Chondrocyte (in vitro differentiated cells): ENCODE results near the gene KLHL21. TPM values are rescaled to one million over a fixed set of nuclear protein-coding genes. Genes with fewer than 3 reads are reported as not detected.
"Not testable (repeated sequence)": the region's sequence is repeated elsewhere in the genome, so short reads cannot be mapped to it uniquely, and the experiment has no call there.

Experiments
- DNase-seq: peaks from one replicate; pipeline ENCODE4 v3.0.0; 2021; ENCODE audit warnings: mixed read lengths, low spot score
- H3K27ac Mint-ChIP-seq: one replicate; pipeline ENCODE4 v1.8.0; 2021; ENCODE audit warnings: mild to moderate bottlenecking, moderate library complexity, mixed read lengths; ENCODE audit not compliant: unreplicated experiment
- H3K27me3 Mint-ChIP-seq: 2 replicates; pipeline ENCODE4 v1.8.0; 2021; ENCODE audit warnings: low read depth, mixed read lengths
- H3K36me3 Mint-ChIP-seq: 2 replicates; pipeline ENCODE4 v1.8.0; 2021; ENCODE audit warnings: low read depth, mixed read lengths
- H3K4me1 Mint-ChIP-seq: 2 replicates; pipeline ENCODE4 v1.8.0; 2021; ENCODE audit warnings: low read depth, mild to moderate bottlenecking, mixed read lengths
- H3K4me3 Mint-ChIP-seq: one replicate; pipeline ENCODE4 v1.8.0; 2021; ENCODE audit warnings: mild to moderate bottlenecking, moderate library complexity, mixed read lengths; ENCODE audit not compliant: unreplicated experiment
- H3K9me3 Mint-ChIP-seq: 2 replicates; pipeline ENCODE4 v1.8.0; 2021; ENCODE audit warnings: low read depth, mixed read lengths
- total RNA-seq: library from RNA; stranded (reverse); gene quantifications from 3 replicates; pipeline ENCODE4 v1.2.1, GENCODE V29; 2021
- TF ChIP-seq, protein P1 (sequence below): fragments of 200-600 bp; sonication (generic); IDR thresholded peaks from 2 replicates; pipeline ENCODE4 v1.5.0; 2021; ENCODE audit warnings: antibody characterized with exemption, mild to moderate bottlenecking, moderate library complexity

Gene KLHL21
- total RNA-seq, 1 donor from 2014 or later, result 39.6 TPM

DNA sequence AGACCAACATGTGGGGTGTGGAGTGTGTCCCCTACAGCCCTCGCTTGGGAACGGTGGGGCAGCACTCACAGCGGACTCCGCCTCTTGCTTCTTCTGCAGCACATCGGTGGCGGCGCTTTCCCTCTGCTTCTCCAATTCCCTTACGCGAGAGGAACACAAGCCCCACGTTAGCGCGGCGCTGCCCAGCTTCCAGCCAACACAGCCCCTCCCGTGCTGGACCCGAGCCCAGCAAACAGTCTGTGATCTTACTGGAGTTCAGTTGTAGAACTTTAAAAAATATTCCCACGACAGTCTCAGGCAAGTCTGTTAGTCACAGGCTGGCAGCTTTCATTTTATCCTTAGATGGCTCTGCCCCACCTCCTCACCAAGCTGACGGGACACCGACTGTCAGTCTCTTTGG is 35.6 kb upstream of the KLHL21 start:
- H3K9me3 Mint-ChIP-seq, result no peaks in the 10 kb centered on the region
- H3K4me3 Mint-ChIP-seq, result no peak overlapping the region
- no peak for DNase-seq

DNA sequence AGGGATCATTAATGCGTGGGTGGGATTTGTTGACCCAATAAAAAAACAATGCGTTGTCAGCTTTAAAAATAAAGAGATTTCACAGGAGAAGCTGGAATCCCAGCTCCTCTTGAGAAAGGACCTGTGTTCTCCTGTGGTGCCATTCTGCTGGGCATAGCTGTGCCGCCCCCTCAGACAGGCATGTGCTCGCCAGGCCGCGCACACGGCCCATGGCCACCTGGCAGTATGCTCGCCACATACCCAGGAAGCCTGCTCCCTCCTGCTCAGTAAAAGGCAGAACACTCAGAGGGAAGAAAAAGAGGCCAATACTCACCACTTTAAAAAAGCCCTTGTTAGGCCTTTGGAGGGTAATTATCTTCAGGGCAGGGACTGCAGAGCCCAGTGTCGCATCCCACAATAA is 35.1 kb upstream of the KLHL21 start:
- no peak for DNase-seq
- Mint-ChIP-seq H3K27me3 (no peaks in the 10 kb centered on the region), H3K36me3 (peaks cover 26% of the 10 kb centered on the region), H3K27ac (peak overlapping the region; percentile 82), H3K9me3 (no peaks in the 10 kb centered on the region), H3K4me1 (peaks cover 10% of the 10 kb centered on the region), H3K4me3 (no peak overlapping the region)
- TF ChIP-seq, protein P1, sequence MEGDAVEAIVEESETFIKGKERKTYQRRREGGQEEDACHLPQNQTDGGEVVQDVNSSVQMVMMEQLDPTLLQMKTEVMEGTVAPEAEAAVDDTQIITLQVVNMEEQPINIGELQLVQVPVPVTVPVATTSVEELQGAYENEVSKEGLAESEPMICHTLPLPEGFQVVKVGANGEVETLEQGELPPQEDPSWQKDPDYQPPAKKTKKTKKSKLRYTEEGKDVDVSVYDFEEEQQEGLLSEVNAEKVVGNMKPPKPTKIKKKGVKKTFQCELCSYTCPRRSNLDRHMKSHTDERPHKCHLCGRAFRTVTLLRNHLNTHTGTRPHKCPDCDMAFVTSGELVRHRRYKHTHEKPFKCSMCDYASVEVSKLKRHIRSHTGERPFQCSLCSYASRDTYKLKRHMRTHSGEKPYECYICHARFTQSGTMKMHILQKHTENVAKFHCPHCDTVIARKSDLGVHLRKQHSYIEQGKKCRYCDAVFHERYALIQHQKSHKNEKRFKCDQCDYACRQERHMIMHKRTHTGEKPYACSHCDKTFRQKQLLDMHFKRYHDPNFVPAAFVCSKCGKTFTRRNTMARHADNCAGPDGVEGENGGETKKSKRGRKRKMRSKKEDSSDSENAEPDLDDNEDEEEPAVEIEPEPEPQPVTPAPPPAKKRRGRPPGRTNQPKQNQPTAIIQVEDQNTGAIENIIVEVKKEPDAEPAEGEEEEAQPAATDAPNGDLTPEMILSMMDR, result no peak

More for the DNA sequence above, 35.6 kb upstream of the KLHL21 start:
- H3K36me3 Mint-ChIP-seq, result peaks cover 27% of the 10 kb centered on the region
- H3K27me3 Mint-ChIP-seq, result no peaks in the 10 kb centered on the region
- H3K4me1 Mint-ChIP-seq, result peaks cover 10% of the 10 kb centered on the region
- H3K27ac Mint-ChIP-seq, result peak overlapping the region; percentile 82
- TF ChIP-seq, protein P1, result no peak

DNA sequence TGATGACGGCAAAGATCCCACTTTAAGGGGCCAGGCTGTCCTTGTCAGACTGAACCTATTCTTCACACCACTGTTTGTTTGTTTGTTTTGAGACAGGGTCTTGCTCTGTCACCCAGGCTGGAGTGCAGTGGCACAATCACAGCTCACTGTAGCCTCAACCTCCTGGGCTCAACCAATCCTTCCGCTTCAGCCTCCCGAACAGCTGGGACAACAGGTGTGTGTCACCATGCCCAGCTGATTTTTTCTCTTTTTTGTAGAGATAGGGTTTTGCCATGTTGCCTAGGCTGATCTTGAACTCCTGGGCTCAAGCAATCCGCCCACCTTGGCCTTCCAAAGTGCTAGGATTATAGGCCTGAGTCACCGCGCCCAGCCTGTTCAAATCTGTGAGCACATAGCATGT is 34.1 kb upstream of the KLHL21 start:
- not testable (repeated sequence) for H3K4me3 Mint-ChIP-seq, H3K27me3 Mint-ChIP-seq, H3K9me3 Mint-ChIP-seq, DNase-seq
- peak overlapping the region; percentile 57 for H3K27ac Mint-ChIP-seq
- peaks cover 21% of the 10 kb centered on the region for H3K36me3 Mint-ChIP-seq
- H3K4me1 Mint-ChIP-seq, result peaks cover 10% of the 10 kb centered on the region

DNA sequence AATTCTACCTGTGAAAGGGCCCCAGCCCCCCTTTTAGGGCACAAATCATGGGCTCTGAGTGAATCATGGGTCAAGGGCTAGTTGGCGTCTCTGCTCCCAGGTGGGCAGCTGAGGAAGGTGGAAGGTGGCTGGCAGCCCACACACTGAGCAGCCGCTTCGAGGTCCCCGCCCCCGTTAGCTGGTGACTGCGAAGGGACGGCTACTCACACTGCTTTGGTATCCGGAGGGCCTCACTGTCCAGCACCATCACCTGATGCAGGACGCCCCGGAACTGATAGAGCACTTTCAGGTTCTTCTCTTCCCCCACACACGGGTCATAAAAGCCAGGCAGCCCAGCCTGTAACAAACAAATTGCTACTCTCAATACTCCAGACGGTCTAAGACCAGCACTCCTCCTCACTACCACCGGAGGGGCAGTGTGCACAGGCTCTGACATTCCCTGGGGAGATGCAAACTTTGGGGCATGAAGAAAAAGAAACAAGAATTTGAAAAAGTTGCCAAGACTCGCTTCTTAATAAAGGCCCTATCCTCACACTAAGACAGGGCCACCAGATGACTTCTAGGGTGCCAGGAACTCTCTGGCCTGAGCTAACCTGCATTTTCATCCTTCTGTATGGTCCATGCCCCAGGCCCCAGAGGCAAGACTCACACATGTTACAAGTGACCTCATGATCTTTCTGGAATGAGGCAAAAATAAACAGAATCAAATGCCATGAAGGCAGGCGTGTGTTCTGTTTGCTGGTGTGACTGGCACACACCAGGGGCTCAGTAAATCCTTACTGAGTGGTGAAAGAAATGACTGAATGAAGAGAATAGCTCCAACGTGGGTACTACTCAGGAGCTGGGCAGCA is 33.5 kb upstream of the KLHL21 start:
- Mint-ChIP-seq H3K27me3 (no peaks in the 10 kb centered on the region), H3K4me1 (peaks cover 10% of the 10 kb centered on the region), H3K4me3 (no peak overlapping the region), H3K36me3 (peaks cover 21% of the 10 kb centered on the region), H3K9me3 (no peaks in the 10 kb centered on the region), H3K27ac (peak overlapping the region; percentile 57)
- no peak for DNase-seq
- TF ChIP-seq, protein P1, result peak; percentile 35

DNA sequence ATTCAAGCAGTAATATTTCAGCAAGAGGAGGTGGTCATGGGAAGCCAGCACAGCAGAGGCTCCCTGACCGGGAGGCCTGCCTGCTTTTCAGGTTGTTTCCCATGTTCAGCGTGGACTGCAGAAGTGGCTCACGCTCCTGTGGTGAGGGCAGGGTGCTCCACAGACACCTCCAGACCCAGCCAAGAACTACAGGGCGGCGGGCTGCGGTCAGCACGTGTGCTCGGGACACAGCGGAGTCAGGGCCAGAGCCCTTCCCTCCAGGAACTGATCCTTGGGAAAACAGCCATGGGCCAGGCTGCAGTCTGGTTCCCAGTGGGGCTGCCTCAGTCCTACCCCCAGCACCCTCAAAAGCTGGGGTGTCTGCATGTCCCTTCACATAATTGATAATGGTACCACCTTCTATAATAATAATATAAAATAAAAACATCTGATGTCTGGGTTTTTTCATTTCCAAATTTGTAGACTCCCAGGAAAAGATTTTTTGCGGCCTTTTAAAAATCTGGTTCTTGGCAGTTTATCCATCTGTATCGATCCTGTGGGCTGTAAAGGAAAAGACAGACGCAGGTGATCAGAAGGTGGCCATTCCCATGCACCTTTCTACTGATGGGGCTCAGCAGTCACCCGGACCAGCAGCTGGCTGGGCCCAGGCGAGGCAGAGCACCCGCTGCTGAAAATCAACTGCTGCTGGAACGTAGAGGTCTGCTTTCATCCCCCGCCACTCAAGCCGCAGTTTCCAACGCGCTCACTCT is 32.7 kb upstream of the KLHL21 start:
- H3K27ac Mint-ChIP-seq, result no peak overlapping the region
- no peaks in the 10 kb centered on the region for H3K9me3 Mint-ChIP-seq
- H3K4me1 Mint-ChIP-seq, result peaks cover 10% of the 10 kb centered on the region
- no peak for DNase-seq
- TF ChIP-seq, protein P1, result no peak
- no peaks in the 10 kb centered on the region for H3K27me3 Mint-ChIP-seq
- no peak overlapping the region for H3K4me3 Mint-ChIP-seq
- peaks cover 21% of the 10 kb centered on the region for H3K36me3 Mint-ChIP-seq
